Amniotic epithelial cell (primary cell): ENCODE results near the gene RHEBL1.

ENCODE experiments used
- DNase-seq: peaks from one replicate; pipeline ENCODE4 v3.0.0-alpha.2; 2010; ENCODE audit warnings: low read depth

RHEBL1 gene, protein sequence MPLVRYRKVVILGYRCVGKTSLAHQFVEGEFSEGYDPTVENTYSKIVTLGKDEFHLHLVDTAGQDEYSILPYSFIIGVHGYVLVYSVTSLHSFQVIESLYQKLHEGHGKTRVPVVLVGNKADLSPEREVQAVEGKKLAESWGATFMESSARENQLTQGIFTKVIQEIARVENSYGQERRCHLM

DNA sequence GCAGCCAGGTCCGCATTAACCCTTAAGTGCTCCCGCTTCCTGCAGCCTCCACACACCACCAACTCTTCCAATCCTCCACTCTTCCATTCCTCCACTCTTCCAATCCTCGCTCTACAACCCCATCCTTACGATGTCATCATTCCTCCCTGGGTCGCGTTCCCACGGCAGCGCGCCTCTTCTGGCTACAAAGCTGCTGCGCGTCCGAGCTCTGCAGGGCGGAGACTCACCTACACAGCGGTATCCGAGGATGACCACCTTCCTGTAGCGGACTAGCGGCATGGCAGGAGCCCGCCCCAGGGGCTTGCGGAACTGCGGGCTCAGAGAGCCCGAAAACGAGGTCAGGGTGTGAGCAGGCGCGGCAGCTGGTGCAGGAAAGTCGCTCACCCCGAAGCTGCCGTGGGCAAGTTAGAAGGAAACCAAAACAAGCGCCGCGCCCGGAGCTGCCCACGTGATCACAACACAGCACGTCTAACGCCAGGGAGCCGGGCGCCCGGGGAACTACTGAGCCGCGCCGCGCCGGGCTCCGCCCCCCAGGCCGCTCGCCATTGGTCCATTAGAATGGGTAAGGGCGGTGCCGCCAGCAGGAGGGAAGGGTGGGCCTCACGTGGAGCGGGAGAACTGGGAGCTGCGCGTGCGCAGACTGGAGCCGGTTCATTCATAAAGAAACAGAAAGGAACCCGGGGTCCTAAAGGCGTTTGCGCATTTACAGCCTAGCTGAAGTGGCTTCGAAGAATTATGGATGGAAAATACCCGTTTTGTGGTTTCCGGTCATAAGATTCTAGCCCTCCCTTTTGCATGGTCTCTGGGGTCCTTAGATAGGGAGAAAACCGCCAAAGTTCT, at the start of gene RHEBL1:
Gene RHEBL1, minus strand, starts transcription at position 473 of the 840 bp plus-strand sequence. Its CDS starts 194 bp downstream, at position 279.
- peak; percentile 90 for DNase-seq

DNA sequence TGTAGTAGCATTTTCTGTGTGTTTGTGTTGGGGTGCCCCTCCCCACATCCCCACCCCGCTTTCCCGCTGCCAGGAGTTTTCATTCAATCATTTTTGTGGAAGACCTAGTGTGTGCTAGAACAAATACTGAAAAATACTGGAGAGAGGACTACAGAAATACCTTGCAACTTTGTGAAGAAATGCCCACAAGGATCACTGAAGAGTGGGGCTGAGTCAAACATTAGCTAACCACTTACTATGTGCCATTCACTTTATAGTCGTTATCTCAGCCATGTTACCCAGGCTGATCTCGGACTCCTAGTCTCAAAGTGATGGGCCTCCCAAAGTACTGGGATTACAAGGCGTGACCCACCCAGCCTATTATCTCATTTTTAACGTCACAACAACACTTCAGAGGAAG, 41.4 kb upstream of the RHEBL1 start:
- no peak for DNase-seq

DNA sequence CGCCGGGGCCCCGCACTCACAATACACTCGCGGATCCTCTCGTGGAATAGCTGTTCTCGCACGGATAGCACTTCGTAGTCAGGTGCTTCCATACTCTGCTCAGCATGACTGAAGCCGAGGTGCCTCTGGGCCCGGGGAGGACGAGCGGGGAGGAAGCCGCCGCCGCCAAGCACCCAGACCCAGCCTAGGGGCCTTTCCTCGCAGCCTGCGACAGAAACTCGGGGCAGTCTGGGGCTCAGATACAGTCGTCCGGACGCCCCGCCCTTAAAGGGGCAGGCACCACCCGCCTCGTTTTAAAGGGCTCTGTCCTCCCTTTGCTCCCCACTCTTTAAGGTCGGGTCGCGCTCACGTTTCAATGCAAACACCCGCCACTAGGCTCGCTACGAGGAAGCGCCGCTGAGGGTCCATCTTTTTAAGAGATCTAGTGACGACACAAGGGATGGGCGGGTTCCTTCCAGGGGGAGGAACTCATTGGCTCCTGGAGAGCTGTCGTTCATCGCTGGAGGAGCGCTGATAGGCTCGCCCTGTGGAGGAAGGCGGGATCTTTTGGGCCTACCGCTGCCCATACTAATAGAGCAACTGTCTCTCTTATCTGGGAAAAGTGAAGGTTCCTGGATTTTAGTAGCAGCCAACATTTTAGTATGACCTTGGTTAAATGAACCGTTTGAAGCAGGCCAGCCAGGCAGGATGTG, 40.8 kb upstream of the RHEBL1 start, which contains the start of gene LMBR1L:
Gene LMBR1L, minus strand, starts transcription at position 384 of the 692 bp plus-strand sequence. Its CDS starts 292 bp downstream, at position 92.
- peak; percentile 97 for DNase-seq

DNA sequence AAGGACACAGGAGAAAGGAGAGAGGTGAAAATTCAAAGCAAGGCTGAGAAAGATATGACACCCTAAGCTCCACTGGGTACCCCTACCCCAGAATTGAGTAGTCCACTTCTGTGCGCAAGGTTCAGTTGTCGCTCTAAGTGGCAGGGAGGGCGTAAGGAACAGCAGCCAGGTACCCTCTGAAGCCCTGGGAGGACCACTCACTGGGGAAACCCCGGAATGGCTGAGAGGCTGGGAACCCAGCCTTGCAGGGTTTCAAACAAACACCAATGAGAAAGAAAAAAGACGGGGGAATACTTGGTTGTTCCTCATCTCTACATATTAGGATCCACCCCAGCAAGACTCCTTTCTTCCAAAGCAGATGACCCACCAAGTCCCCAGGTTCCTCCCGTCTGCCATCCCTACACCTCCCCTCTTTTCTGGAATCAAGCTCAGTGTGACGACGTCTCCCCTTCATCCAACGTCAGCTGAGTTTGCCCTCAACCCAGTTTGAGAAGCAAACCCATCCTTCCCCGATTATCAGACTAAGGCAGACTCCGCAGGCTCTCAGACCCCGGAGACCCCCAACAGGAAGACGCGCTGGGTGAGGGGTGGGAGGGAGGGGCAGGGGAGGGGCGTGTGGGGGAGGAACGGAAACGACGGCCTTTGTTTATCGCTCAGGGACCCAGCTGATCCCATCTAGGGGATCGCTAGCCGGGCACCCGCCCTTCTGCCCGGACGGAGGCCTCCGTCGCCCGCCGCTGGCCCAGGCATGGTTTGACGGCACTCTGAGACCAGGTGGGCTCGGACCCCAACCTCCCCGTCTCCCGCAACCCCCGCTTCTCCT, 40.1 kb upstream of the RHEBL1 start:
- DNase-seq, result no peak

DNA sequence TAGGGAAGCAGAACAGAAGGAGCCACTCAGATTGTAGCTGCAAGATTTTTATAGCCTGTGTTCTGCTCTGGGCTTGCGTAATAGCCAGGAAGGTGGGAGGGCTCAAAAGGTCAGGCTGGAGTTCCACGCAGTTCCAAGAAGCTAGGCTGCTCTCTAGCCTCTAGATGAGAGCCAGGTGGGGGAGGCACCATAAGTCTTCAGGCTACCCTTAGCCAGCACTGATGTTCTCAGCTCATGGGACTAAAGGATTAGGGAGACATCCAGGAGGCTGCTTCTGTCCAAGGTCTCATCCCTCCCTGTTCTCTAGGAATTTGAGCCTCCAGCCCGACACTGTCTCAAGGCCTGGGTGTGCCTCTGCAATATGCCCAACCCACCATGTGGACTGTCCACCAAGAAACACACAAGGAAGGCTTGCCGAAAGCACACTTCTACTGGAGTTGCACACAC, 39.2 kb upstream of the RHEBL1 start:
- peak; percentile 90 for DNase-seq

DNA sequence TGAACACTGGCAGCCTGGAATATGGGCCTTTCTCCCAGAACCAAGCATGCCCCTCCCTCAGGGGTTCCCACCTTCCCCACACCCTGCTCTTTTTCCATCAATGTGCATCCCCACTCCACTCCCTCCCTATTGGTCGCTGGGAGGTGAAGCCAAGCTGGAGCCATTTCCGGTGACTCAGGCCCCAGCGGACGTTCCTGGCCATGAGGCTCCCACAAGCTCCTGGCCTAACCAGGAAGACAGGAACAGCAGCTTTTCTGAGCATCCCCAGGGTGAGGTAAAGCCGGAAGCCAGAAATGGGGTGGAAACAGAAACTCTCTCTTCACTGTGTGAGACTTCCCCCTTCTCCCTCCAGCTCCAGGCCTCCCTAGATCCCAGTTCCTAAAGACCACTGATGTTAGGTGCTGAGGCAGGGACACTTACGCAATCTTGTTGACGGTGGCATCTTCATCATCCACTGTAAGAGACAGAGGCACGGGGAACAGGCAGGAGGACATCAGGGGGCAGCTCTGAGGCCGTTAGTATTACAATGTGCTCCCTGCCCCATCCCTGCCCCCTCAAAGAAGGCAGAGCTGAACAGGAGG, 35.8 kb upstream of the RHEBL1 start:
- no peak for DNase-seq

DNA sequence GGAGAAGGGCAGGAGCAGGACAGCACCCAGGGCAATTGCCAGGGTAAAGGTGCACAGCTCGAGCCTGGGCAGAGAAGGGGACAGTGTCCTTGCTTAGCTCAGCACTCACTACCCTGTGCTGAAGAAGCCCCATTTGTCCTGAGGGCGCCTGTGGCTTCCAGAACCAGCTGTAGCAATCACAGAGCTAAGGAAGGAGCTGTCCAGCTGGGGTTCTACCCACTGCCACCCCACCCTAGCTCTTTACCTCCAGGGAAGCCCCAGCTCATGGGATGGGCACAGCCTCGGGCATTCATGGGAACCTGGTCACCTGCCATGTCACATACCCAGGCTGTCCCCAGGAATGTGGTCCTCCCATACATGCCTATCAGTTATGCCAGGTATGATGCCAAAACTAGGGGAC, 35.0 kb upstream of the RHEBL1 start:
- no peak for DNase-seq

DNA sequence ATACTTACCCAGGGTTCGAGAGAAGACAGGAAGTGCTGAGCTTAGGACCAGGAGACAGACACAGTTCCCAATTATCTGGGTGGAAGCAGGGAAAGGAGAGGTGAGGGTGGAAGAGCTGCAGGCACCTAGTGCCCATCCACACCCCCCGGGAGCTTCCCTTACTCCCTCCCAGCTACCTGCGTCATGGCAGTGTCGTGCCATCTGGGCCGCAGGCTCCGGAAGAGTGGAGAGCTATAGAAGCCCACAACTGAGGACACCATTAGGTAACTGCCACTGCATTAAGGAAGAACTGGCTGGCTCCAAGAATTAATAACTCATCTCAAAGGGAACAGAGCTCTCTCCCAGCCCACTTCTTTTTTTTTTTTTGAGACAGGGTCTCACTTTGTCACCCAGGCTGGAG, 30.6 kb upstream of the RHEBL1 start:
- DNase-seq, result no peak

DNA sequence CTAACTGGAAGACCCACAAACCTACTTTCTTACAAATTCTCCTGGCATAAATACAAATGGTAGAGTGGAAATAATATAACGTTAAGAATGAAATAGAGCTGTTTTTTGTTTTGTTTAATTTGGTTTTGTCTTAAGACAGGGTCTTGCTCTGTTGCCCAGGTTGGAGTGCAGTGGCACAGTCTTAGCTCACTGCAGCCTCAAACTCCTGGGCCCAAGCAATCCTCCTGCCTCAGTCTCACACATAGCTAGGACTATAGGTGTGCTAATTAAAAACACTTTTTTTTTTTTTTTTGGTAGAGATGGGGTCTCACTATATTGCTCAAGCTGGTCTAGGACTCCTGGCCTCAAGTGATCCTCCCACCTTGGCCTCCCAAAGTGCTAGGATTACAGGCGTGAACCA, 28.9 kb upstream of the RHEBL1 start:
- no peak for DNase-seq

DNA sequence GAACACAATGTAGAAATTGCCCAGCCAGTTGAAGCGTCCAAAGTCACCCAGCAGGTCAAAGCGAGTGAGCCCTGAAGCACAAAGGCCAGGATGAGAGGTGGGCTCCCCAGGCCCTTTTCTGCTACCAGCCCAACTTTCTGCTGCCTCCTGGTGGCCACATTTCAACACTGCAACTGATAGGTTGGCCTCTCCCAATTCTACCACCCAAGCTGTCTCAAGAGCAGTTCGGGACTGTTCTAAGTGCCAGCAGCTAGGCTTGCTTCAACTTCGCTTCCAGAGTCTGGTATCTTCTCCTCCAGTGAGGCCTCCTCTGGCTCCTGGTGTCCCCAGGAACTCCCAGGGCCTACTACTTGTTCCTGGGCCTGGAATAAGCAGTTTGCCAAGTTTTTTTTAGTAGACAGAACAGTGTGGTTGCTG, 28.3 kb upstream of the RHEBL1 start:
- peak; percentile 38 for DNase-seq

DNA sequence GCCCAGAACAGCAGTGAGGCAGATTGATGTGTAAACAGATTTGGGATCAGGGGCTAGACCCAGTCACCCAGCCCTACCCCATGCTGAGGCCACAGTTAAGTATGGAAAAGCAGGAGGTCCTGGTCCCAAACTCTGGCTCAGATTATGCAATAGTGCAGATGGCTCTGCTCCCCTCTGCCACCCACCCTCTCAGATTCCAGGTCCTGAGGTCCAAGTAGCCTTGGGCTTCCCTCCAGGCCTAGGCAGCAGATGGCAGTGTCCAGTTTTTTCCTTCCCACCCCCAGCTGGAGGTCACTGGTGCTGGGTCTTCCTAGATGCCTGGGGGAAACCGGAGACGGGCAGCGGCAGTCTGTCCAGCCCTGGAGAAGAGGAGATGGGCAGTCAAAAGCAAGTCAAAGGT, 27.6 kb upstream of the RHEBL1 start:
- no peak for DNase-seq

DNA sequence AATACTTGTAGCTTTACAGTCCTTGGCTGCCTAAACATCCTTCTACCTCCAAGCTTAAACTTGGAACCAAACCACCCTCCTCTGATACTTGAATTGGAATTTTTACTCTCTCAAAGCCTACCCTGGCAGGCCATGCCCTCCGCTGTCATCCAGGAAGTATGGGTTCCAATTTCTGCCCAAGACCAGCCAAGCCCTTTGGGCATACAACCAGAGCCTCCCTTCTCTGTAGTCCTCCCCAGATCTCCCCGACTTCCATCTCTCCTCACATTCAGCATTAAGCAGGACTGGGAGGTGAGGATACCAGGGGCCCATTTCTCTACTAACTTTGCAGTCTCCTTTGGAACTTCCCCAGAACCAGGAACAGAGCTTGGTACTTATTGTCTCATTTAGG, 25.2 kb upstream of the RHEBL1 start:
- no peak for DNase-seq

DNA sequence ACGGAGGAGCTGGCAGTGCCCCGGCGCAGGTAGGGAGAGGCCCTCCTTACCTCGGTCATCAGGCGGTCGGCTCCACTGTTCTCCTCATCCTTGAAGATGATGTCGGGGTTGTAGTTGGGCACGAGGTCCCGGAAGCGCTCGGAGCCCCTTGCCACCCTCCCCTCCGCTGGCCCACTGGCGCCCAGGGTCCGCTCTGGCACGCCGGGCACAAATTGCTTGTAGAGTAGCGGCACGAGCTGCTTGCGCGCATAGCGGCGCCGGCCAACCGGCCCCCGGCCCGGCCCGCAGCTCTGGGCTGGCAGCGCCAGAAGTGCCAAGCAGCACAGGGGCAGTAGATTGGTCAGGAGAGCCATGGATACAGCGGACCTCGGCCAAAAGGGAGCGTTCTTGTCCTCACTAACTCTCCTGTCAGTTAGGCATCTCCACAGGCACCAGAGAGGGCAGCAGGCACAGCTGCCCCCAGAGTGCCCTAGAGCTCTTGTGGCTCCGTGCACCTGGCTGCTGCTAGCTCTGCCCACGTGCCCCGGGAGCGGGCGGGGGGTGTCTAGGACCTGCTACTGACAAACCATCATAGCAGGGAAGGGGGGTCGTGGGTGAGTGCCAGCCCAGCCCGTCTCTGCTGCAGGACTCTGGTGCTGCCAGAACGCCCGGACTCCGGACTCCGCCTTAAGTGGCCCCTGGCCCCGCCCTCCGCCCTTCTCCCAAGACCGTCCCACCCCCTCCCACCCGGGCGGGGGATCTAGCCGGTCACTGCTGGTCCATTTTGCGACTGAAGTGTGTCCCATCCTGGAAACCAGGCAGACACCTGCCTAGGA, 24.6 kb upstream of the RHEBL1 start, which contains the start of gene DHH:
Gene DHH, minus strand, starts transcription at position 642 of the 815 bp plus-strand sequence. Its CDS starts 289 bp downstream, at position 353.
- DNase-seq, result no peak

DNA sequence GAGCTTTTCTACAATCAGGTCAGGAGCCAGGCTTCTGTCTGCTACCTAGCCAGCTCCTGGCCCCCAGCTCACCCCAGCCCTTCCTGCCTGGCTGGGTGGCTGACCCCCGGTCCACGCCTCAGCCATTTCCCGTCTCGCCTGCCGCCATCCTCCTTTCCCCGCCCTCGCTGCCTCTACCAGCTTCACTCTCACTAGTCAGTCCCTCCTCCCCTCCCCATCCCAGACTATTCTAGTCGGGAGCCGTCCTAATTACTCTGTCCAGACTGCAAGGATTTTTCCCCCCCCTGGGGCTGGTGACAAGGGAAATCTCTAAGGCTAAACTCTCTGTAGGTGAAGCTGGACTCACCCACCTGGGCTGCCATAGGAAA, 24.0 kb upstream of the RHEBL1 start:
- no peak for DNase-seq

DNA sequence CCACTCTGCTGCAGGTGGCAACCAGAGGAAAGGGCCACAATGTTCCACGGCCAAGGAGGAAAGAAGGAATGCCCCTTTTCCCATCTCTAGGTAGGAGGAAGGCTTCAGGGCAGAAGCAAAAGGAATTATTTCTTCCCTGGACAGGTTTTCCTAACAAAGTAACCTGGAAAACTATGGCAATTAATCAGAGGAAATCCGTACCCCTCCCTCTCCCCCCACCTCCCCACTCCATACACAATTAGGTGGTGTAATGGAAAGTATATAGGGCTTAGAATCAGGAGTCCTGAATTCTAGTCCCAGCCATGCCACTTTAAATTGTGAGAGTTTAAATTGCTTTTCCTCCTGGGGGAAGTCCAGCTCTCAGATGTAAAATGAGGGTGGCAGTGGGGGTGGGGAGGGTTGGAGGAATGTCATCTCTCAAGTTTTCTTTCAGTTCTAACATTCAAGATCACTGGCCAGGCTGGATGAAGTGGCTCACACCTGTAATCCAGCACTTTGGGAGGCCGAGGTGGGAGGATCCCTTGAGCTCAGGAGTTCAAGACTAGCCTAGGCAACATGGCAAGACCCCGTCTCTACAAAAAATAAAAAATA, 23.1 kb upstream of the RHEBL1 start:
- no peak for DNase-seq

DNA sequence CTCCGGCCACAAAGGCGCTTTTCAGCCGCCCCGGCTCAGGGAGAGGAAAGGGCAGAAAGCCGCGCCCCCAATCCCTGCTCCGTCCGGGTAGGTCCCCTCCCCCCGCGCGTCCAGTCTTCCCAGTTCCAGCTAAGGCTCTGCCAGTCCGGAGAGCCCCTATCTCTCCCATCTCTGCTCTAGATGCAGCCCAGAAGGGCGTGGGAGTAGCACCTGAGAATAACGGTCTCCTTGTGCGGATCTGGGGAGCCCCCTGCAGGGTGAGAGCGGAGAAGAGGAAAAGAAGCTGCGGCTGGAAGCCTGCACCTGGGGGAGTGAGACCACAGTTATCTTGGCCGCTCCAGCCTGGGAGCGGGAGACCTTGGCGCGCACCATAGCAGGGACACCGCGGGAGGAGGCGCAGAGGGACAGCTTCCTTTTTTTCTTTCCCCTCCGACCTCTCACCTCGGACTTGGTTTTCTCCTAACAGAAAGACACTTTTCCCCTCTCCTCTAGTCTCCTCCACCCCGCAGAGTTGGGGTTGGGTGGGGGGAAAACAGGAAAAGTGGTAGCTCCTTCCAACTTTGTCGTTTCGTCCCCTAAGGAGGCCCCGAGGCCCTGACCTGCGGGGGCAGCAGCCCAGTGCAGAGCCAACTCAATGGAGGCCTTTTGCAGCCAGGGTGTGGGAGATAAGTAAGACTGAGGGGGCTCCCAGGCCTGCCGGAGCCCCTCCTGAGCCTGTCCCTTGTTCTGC, 22.5 kb upstream of the RHEBL1 start:
- DNase-seq, result peak; percentile 77

DNA sequence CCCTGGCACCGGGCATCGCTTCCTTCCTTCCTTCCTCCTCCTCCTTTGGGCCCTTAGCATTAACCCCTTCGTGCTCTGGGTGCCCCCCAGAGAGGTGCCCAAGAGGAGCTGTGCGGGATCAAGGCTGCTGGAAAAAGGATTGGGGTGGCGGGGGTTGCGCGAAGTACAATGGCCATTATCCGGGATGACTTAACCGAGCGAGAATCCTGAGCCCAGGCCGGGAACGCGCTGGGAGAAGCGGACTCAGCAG, 22.0 kb upstream of the RHEBL1 start:
- no peak for DNase-seq

DNA sequence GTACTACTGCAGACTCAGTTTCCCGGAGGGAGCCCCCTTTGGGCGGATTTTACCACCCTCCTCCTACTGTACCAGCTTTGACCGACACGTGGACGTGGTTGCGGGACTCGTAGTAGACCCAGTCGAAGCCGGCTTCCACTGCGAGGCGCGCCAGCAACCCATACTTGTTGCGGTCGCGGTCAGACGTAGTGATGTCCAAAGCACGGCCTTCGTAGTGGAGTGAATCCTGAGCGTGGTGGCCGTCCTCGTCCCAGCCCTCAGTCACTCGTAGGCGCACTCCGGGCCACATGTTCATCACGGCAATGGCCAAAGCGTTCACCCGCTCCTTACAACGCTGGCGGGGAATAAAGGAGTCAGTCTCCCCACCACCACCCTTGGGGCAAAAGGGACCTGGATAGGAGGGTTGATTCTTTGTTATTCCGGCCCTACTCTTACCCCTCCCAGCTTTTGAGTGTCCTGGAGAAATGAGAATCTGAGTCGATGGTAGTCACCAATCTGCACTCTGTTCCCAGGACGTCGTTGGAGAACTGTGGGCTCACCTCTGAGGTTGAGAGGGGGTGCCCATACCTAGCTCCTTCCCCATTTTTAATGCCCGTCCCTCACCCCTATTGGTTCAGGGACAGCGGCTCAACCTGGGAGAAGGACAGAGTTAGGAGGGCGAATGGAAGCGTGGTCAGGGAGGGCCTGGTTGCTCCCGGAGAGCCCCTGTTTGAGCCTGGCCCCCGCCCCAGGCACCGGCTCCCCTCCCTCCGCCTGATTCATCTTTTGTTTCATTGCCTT, 21.5 kb upstream of the RHEBL1 start:
- no peak for DNase-seq
